LNCAP (cell line): ENCODE measurements around the gene ITGA5.

Source experiments
- TF ChIP-seq, protein P1 (sequence below): fragments of 450-650 bp; IDR thresholded peaks from 2 replicates; pipeline ENCODE4 v1.5.1; 2017; ENCODE audit warnings: mild to moderate bottlenecking

The ITGA5 gene

DNA sequence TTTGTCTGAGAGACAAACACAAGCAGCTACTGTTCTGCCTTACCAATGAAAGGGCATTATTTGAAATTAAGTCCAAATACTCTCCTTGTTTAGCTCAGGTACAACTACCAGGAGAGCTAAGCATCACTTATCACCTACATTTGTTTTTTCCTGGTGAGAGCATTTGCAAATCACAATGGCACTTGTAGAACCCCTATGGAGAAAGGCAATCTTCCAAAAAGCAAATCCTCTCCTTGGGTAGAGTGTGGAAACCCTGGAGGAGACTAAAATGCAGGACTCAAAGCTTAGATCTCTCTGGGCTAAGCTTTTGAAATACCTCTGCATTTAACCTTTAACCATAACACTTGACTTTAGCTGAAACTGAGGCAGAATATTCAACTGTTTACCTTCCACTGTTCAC lies 33.6 kb upstream of the ITGA5 start:
- TF ChIP-seq, protein P1, sequence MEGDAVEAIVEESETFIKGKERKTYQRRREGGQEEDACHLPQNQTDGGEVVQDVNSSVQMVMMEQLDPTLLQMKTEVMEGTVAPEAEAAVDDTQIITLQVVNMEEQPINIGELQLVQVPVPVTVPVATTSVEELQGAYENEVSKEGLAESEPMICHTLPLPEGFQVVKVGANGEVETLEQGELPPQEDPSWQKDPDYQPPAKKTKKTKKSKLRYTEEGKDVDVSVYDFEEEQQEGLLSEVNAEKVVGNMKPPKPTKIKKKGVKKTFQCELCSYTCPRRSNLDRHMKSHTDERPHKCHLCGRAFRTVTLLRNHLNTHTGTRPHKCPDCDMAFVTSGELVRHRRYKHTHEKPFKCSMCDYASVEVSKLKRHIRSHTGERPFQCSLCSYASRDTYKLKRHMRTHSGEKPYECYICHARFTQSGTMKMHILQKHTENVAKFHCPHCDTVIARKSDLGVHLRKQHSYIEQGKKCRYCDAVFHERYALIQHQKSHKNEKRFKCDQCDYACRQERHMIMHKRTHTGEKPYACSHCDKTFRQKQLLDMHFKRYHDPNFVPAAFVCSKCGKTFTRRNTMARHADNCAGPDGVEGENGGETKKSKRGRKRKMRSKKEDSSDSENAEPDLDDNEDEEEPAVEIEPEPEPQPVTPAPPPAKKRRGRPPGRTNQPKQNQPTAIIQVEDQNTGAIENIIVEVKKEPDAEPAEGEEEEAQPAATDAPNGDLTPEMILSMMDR, result no peak

DNA sequence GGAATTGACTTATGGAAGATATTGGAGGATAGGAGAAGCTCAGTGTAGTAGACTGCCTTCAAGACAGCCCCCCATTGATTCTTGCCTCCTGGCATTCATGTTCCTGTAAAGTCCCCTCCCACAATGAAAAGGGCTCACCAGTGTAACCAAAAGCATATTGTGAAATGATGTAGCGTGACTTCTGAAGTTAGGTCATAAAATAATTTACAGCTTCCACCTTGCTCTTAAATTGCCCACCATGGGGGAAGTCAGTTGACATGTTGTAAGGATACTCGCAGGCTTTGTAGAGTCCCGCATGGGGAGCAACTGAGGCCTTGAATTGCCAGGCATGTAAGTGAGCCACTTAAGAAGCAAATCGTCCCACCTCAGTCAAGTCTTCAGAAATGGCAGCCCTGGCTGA lies 29.3 kb upstream of the ITGA5 start:
- TF ChIP-seq, protein P1, result no peak

DNA sequence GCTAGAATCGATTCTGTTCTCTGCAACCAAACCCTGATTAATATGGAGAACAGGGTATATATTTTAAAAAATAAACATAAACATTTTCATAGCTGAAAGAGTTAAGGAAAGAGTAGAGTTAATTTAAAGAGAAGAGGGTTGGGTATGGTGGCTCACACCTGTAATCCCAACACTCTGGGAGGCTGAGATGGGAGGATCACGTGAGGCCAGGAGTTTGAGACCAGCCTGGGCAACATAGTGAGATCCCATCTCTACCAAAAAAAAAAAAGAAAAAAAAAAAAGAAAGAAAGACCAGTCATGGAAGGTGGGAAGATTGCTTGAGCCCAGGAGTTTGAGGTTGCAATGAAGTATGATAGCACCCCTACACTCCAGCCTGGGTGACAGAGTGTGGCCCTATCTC lies 28.9 kb upstream of the ITGA5 start:
- TF ChIP-seq, protein P1, result no peak

DNA sequence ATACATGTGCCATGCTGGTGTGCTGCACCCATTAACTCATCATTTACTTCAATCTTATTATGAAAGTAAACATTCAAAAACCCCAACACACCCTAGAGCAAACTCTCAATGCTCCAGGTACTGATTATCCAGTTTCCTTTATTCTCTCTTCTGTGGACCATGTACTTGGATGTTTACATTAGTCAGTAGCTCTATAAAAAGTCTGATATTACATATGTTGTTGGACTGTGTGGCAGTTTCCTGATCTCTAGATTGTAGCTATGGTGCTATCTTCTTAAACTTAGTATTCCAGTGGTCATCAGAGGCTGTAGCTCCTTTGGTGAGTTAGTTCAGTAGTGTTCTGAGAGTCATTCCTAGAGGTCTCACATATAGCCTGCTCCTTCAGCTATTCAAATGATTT lies 25.1 kb upstream of the ITGA5 start:
- TF ChIP-seq, protein P1, result no peak

DNA sequence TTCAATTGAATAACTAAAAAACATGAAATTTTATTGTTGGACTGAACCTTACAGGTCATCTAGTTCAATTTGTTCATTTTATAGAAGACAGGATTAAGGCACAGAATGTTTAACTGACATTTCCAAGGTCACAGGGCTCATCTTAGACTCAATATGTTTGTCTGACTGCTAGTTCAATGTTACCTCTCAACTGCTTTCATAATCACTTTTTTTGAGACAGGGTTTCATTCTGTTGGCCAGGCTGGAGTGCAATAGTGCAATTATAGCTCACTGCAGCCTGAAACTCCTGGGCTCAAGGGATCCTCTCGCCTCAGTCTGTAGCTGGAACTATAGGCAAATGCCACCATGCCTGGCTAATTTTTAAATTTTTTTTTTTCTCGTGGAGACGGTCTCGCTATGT lies 24.4 kb upstream of the ITGA5 start:
- TF ChIP-seq, protein P1, result no peak

DNA sequence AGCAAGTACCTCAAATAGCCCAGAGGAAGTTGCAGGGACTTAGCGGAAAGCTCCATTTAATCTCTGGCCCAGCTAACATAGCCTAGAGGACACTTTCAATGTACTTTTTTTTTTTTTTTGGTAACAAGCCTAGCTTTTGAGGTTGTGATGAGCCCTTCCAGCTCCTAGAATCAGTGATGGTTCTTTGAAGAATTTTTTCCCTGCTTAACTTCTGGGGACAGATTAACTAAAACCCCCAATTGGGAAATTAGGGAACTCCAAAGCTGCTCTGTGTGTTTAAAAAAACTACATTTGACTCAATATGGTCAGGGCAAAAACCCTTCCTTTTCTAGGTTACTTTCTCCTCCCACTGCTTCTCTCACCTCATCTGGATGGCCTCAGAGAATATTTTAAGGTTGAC lies 23.9 kb upstream of the ITGA5 start:
- TF ChIP-seq, protein P1, result no peak

DNA sequence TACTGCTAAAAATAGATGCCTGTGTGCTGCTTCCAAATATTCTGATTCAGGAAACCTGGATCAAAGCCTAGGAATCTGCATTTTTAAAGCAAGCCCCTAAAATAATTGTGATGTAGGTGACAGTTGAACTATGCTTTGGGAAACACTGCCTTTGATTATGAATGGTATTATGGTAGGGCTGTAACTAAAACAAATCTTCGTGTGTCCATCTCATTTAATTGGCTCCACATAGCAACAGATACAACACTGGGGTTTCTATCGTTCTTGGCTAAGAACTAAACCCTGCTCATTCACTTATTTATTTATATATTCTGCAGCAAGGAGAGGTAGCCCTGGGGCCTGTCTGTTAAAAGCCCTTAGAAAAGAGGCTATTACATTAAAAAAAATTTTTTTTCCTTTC lies 23.0 kb upstream of the ITGA5 start:
- TF ChIP-seq, protein P1, result no peak

DNA sequence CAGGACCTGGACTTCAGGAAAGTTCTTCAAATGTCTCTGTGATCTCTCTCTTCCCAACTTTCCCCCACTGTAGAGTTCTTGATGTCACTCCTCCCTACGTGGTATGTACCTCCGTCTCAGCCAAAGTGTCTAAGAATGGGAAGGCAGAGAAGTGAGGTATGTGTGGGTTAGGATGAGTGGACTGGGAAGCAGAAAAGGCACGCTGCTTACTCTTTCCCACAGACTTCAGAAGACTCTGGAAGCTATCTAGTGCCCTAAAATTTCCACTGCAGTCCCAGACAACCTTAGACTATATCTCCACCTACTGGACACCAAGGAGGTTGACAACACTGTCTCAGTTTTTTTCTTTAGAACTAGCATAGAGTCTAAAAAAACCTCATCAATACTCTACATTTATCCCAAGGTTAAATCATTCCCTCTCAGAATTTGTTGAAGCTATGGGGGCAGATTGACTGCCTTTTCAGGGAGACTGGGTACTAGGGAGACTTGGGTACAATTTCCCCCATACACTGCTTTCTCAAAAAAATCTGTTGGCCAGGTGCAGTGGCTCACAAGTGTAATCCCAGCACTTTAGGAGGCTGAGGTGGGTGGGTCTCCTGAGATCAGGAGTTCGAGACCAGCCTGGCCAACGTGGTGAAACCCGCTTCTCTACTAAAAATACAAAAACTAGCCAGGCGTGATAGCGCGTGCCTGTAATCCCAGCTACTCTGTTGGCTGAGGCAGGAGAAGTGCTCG lies 20.6 kb upstream of the ITGA5 start:
- TF ChIP-seq, protein P1, result peak; percentile 81
